ENCODE results near the gene COPB2.

DNA sequence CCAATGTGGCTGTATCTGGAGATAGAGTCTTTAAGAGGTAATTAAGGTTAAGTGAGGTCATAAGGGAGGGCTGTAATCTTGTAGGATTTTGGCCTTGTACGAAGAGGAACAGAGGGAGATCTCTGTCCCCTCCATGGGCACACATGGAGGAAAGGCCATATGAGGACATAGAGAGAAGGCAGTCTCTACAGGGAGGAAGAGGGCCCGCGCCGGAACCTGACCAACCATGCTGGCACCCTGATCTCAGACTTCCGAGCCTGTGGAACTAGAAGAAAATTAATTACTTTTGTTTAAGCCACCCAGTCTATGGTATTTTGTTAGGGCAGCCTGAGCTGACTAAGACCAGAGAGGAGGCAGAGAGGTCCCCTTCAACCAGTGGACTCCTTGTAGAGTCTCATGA lies 63.3 kb downstream of the COPB2 start:
- TF ChIP-seq POLR2A (IDR thresholded peaks at IDR 0.05): no peak
- TF ChIP-seq, protein P1, sequence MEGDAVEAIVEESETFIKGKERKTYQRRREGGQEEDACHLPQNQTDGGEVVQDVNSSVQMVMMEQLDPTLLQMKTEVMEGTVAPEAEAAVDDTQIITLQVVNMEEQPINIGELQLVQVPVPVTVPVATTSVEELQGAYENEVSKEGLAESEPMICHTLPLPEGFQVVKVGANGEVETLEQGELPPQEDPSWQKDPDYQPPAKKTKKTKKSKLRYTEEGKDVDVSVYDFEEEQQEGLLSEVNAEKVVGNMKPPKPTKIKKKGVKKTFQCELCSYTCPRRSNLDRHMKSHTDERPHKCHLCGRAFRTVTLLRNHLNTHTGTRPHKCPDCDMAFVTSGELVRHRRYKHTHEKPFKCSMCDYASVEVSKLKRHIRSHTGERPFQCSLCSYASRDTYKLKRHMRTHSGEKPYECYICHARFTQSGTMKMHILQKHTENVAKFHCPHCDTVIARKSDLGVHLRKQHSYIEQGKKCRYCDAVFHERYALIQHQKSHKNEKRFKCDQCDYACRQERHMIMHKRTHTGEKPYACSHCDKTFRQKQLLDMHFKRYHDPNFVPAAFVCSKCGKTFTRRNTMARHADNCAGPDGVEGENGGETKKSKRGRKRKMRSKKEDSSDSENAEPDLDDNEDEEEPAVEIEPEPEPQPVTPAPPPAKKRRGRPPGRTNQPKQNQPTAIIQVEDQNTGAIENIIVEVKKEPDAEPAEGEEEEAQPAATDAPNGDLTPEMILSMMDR (IDR thresholded peaks at IDR 0.05): no peak

Measured in heart left ventricle (tissue), 13 donors.